HS-5 (cell line): ENCODE data around the gene SCAF4.

Experiments
- DNase-seq: peaks from one replicate; pipeline ENCODE4 v3.0.0-alpha.2; 2012; ENCODE audit warnings: low read depth

SCAF4 gene

DNA sequence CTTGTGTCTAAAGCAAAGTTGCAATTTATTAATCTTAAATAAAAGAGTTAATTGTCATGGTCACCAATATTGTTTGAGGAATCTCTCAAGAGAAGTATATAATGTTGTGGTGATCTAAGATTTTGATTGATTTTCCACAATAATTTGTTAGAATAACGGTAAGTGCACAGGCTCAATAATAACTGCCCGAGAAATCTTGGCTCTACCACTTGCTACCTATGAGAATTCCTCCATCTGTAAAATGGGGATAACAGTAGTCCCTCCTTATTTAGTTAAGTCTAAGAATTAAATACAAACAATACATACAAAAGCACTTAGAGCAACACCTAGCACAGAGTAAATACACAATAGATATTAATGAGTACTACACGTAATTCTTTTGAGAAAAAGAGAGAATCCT is 18.8 kb downstream of the SCAF4 start:
- no peak for DNase-seq

DNA sequence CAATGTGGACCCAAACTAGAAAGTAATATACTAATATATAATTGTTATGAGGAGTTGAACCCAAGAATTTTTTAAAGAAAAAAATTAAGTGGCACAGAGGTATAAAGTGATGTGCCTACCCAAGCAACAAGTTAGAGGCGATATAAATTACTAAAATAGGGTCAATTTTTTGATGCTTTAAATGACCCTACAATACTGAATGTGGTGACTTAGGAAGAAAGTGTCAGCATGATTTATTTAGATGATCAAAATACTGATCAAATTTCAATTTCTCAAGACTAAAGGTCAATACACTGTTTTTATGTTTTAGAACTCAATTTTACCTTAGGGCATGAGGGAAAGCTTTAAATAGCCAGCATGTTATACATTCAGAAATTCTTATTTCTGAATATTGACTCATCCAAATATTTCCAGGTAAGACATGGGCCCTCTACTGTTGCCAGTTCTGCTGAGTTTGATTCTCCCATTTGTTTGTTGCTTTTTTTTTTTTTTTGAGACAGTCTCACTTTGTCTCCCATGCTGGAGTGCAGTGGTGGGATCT is 20.1 kb downstream of the SCAF4 start:
- no peak for DNase-seq

DNA sequence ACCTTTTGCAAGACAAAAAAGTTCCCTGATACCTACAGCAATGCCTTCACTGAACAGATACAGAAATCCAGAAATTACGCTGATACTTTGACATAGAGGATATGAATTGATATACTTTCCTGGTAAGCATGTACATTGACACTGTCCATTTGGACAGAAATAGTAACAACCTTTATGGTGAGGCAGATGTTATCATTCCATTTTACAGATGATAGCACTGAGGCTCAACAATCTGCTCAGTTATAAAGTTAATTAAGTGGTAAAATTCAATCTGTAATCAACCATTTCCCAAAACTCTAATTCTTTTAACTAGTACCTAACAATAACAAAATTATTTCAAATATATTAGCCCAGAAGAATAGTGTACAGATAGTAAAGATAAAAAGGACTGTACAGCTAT is 20.6 kb downstream of the SCAF4 start:
- no peak for DNase-seq

DNA sequence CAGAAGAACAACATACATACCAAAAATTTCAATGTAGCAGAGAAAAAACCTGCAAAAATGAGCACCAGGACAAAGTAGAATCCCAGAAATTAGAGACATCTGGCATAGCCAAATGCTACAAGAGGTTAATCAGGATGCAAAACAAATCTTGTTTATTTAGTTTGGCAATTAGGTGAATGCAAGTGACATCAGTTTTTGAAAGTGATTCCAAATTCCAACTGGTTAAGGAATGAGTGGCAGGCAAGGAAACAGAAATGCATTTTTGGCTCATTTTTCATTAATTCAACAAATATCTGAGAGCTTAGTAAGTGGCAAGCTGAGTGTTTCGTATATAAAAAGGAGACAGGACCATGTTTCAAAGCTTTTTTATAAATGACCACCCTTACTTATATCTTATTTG is 21.3 kb downstream of the SCAF4 start:
- peak; percentile 42 for DNase-seq

DNA sequence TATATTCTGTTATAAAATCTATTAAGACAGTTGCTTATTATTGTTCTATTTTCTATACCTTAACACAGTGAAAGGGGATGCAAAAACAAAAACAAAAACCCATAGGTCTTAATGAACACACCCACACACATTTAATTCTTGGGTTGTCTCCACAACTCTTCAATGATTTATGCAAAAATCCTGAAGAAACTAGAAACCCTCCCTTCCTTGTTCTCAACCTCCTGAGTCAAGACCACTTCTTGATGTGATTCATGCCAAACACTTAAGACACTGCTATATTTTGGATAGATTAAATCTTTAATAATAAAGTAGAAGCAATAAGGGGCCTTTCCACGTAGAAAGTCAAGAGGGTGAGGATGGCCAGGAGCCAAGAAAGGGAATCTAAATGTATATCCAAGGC is 23.4 kb downstream of the SCAF4 start:
- no peak for DNase-seq

DNA sequence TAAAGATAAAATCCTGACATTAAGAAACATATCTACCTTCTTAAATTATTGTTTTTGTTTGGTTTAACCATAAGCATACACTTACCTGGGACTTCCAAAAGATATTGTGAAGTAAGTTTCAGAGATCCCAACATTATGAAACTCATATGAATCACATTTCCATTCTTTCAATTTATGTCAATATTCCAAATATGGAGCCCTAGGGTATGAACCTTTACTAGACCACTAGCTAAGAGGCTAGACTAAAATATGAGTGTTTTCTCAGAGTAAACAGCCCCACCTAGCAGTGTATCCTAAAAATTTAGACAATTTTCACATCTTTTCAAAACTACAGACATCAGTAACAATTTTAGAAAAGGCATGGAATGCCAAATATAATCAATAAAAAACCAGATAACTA is 24.4 kb downstream of the SCAF4 start:
- no peak for DNase-seq

DNA sequence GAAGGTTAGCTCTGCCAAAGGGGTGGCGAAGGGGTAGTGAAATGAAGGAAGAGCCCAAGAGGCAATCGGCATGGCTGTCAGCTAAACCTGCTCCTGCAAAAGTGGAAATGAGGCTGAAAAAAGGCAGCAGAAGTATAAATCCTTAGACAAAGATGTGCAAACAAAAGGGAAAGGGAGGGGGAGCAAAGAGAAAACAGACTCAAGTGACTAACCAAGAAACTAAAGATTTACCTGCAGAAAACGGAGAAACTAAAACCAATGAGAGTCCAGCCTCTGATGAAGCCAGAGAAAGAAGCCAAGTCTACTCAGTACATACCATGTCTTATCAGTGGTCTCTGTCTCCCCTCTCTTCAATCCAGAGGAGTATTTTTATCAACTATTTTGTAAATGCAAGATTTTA is 25.4 kb downstream of the SCAF4 start:
- no peak for DNase-seq

DNA sequence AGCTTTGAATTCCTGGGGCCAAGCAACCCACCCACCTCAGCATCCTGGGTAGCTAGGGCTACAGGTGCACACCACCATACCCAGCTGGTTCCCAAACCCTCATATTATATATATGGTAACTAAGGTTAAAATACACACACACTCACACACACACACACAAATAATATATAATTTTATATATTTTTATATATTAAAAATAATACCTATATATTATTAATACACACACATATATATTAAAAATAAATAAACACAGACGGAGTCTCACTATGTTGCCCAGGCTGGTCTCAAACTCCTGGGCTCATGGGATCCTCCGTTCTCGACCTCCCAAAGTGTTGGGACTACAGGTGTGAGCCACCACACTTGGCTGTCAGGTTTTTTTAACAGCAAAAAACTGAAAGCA is 31.9 kb downstream of the SCAF4 start:
- no peak for DNase-seq

DNA sequence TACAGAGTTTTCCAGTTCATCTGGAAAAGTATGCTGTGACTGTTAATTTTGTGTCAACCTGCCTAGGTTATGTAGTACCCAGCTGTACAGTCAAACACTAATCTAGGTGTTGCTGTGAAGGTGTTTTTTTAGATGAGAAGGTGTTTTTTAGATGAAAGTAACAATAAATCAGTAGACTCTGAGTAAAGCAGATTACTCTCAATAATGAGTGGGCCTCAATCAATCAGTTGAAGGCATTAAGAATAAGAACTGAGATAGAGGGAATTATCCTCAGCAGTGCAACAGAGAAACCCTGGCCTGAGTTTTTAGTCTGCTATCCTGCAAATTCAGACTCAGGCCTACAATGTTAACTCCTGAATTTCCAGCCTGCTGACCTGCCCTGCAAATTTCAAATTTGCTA is 33.5 kb downstream of the SCAF4 start:
- no peak for DNase-seq

DNA sequence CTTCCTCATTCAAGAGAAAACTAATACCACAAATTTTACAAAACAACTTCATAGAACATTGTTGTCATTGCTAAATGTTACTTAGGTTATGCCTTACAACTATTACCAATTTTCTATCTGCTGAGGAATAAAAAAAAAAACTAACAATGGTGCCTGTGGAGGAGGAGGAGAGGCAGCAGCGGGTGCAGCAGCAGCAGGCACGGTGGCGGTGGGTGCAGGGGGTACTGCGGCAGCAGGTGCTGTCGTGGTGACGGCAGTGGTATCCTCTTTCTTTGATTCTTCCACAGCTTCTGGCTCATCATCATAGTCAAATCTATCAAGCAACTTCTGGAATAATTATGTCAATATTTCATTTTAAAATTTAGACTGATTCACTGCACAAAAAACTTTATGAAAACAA is 35.5 kb downstream of the SCAF4 start:
- no peak for DNase-seq

DNA sequence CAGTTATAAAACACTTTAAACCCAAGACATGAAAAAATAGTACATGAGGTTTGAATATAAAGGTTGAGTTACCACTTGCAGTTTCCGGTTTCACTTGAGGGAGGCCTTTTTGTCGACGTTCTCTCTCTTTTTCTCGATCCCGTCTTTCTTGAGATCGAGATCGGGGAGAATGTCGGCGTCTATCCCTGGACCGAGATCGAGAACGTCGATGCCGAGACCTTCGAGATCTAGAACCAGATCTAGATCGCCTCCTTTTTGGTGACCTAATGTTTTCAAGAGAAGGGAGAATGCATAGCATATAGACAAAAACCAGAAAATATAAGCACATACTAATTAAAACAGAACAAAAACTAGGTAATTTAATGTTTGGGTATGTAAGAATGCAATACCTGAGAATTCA is 38.7 kb downstream of the SCAF4 start:
- DNase-seq: no peak

DNA sequence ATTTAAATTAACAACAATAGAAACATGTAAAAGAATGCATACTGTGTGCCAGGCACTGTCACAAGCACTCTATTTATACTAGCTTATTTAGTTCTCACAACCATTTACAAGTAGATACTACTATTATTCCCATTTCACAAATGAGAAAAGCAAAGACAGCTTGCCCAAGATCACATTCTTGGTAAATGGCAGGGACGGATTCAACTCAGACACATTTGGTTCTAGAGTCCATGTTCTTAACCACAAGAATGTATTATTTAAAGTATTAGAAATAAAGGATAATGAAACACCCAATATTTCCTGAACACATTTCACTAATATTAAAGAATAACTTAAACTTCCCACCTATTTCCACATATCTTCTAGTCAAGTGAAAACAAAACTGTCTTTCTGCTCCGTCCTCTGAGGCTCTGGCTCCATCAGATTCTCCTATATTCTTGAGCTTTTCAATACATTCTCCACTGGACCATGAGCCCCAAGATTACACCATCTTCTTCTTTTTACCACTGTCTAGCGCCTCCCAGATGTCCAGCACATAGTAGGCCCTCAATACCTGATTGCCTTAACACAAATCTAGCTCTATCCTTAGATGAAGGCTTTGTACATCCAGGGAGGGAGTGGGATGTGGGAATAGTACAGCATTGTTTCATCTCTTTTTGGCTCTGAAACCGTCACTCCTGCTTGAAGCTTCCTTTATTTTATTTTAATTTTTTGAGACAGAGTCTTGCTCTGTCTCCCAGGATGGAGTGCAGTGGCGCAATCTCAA is 43.1 kb downstream of the SCAF4 start:
- no peak for DNase-seq

DNA sequence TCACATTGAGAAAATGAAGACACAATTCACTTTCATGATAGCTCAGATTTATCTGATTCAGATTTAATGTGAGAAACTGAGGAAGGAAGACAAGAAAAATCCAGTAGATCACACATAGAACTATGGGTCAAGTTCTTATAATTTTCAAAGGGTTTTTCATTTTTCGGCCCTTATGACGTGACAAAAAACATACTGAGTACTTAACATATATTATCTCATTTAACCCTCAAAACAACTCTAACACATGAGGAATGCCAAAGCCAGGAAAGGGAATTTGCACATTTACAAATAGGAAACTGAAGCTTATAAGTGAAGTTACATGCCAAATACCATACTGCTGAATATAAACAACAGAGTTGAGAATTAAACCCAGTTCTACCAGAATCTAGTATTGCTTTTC is 44.8 kb downstream of the SCAF4 start:
- no peak for DNase-seq

DNA sequence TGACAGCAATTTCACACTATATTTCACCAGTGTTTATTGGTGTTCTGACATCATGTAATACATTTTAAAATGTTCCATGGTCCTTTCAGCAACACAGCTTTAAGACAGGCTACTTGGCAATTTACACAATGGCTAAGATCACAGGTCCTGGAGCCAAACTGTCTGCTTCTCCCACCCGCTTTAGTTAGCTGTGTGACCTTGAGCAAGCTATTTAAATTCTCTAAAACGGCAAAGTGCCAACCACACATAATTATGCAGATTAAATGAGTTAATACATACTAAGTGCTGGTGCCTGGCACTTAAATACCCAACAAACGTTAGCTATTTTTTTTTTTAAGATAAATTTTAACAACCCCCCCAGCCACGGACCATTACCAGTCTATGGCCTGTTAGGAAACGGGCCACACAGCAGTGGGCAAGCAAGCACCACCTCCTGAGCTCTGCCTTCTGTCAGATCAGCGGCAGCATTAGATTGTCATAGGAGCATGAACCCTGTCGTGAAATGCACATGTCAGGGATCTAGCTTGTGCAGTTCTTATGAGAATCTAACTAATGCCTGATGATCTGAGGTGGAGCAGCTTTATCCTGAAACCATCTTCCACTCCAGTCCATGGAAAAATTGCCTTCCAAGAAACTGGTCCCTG is 45.5 kb downstream of the SCAF4 start:
- no peak for DNase-seq

DNA sequence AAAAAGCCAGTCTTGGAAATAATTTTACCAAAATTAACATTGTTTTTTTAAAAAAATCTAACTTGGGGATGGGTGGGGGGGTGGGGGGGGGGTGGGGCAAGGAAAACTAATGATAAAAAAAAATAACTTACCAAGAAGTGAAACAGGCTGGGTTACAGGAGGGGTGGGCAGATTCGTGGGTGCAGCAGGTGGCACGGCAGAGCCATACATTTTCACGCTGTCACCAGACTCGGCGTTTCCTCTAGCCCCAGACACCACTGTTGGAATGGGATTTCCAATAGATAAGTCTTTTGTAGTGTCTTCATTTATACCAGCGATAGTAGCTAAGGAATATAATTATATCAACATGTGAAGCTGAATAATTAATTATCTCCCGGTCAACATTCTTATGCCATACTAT is 47.0 kb downstream of the SCAF4 start:
- no peak for DNase-seq

DNA sequence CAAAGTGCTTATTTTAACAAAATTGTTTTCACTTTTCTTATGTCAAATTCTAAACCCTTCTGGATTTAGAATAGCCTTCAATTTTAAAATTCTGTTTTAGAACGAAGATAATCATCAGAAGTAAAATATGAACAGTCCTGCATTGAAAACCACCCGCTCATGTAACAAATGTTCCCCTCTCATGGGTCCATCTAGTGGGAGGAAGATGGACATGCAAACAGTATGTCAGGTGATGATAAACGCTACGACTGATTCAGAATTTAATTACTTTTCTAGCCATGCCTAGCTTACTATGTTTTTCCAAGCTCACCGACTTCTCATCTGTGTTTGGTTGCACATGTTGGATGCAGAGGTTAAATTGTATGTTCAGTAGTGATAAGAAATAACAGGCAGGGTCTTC is 48.9 kb downstream of the SCAF4 start:
- no peak for DNase-seq

DNA sequence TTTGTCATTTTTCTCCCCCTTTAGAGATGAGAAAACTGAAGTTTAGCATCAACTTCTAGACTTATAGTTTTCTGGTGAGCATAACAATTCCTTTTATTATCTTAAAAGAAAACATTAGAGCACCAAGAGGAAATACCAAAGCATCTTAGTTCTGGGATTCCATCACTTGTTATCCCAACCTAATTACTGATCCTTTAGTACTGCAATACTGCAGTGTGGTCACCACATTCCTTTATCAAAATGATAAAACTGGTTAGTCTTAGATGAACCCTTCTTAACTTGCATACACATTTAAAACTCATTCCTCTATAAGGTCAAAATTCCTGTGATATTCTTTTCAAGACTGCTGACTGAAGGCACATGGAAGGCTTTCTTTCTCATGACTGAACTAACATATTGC is 49.3 kb downstream of the SCAF4 start:
- DNase-seq: no peak

DNA sequence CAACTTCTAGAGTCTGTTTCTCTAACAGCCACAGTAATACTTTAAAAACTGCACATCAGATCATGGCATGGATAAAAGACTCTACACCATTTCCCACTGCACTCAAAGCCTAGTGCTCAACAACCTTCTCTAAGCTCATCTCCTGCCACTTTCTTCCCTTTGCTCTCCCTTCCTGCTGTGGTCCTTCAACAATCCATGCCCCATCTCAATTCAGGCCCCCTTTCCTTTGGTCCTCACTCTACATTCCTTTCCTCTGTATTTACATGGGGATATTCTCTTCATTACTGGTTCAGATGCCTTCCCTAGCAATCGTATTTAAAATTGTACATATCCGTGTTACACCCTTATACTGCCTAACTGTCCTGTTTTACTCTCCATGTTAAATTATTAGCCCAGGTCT is 53.4 kb downstream of the SCAF4 start:
- DNase-seq: no peak

DNA sequence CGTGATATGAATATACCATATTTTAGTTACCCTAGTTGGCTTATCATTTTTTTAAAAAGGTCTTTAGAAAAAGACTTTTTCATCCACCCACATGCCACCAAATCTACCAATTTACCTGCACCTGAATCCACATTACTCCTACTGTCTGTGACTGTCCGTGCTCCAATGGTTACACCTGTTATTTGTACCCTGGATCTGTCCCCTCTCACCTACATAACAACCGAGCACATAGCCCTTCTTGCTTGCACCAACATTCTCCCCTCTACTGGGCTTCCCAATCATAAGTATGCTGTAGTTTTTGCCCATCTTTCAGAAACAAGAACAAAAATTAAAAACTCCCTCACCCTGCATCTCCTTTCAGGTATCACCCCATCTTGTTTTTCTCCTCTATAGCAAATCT is 54.9 kb downstream of the SCAF4 start:
- no peak for DNase-seq

DNA sequence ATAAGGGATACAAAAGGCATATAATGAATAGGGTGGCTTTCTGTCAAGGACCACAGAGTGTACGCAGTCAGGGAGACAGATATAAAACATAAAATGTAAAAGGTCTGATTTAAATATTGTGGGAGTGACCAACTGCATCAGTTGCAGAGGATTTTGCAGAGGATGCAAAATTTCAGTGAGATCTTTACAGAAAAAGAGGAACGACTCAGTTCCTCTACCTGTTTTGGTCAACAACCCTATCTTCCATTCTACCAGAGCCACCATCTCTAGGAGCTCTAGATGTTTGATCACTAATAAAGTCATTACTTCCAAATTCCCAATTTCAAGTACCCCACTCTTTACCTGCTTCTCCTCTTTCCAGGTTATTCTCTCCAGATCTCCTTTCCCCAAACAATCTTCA is 56.0 kb downstream of the SCAF4 start:
- DNase-seq: no peak

DNA sequence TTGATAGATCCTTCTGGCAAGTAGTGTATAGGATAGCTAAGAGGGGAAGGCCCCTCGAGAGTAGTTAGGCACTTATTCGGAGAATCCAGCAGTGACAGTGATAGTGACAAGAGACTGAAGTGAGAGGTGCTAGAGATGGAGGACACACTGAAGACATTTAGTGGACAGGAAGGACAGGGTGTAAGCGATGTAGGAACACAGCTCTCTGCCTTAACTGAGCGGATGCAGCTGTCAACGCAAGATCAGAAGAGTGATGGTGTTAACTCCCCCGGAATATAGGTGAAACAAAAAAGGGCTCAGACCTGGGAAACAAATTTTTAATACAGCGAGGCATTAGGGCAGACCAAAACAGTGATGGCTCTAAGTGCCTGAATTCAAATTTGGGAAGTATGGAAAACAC is 56.6 kb downstream of the SCAF4 start:
- no peak for DNase-seq

DNA sequence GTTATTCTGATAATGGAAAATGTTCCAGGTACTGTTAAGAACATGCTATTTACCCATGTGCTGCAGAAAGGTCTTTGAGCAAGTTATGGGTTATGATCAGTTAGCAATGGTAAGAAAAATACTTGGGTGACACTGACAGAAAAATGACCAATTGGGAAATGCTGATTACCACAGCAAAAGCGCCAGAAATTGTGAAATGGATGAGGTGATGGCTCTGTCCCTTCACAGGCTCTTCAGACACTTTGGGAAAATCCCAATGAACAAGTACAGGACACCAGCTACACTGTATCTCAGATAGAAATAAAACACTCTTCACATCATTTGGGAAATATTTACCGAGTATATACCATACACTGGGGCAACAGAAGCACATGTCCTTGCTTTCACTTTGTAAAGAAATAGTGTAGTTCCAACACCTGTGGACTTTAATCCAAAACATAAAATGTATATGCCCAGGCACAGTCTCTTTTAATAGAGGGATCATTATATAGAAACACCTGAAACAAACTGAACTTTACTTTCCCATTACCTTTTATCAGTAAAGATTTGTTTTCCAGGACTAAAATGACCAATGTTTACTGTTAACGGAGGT is 58.5 kb downstream of the SCAF4 start:
- no peak for DNase-seq

DNA sequence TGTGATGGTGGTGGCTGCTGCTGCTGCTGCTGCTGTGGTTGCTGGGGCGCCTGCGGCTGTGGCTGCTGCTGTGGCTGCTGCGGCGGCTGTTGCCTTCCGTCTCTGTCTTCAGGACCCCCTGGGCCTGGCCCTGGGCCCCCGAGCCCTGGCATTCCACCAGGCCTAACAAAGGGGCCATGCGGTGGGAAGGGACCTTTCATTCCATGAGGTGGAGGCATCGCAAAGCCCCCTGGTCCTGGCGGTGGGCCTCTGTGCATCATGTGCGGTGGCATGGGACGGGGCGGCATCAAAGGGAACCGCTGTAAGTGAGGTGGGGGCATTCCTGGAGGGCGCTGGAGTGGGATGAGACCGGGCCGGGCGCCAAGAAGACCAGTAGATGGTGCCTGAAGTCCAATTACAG is 60.0 kb downstream of the SCAF4 start:
- DNase-seq: no peak
